ENCODE measurements around the gene KLHL22.

KLHL22 gene

GRCh38 chr22:20523086-20523983 is 27.7 kb upstream of the KLHL22 start:
- in situ Hi-C loops (cut with HindIII; ENCODE audit: low sequenced_read_pairs) = no loop called here

DNA sequence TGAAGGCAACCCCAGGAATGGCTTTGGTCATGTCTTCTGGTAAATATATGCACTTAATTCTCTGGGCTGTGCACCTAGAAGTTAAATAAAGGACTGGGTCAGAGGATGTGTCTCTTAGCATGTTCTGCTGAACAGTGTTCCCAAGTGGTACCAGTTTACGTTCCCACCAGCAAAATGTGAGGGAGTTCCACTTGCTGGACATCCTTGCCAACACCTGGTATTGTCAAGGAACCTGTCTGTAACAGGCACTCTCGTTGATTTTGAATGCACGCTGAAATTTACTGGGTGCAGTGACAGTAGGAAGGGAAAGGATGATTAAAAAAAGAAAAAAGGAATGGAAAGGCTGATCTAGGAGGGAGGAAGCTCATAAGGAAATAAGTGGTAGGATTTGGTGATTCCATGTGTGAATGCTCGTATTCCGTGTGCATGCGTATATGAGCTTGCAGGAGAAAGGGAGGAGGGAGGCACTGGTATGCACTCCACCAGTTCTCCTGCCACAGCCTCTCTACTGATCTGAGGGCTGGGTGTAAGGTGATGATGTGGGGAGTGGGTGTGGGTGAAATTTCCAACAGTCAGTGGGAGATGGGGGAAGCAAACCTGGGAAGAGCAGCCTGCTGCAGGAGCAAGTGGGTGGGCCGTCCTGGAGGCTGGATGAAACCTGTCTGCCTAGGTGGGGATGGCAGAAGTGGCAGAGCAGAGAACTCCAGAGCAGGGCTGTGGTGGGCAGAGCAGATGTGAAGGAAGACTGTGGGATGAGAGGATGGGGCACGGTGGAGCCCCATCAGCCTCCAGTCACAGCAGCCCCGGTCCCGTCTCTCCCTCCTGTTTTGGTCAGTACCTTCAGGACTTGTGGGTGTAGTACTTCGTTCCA is 26.8 kb upstream of the KLHL22 start:
- in situ Hi-C loops (cut with HindIII; ENCODE audit: low sequenced_read_pairs) = no loop called here
- TF ChIP-seq CTCF (IDR thresholded peaks at IDR 0.05; ENCODE audit: low read depth, low read length, missing control alignments) = no peak
- no peak for DNase-seq (ENCODE audit: low read depth)
- no peak overlapping the region for H3K4me3 ChIP-seq (ENCODE audit: low read depth, low read length)

More at GRCh38 chr22:20523086-20523983, 27.7 kb upstream of the KLHL22 start:
- H3K4me3 ChIP-seq (ENCODE audit: low read depth, low read length) = no peak overlapping the region
- DNase-seq (ENCODE audit: low read depth) = no peak
- no peak for TF ChIP-seq CTCF (IDR thresholded peaks at IDR 0.05; ENCODE audit: low read depth, low read length, missing control alignments)

DNA sequence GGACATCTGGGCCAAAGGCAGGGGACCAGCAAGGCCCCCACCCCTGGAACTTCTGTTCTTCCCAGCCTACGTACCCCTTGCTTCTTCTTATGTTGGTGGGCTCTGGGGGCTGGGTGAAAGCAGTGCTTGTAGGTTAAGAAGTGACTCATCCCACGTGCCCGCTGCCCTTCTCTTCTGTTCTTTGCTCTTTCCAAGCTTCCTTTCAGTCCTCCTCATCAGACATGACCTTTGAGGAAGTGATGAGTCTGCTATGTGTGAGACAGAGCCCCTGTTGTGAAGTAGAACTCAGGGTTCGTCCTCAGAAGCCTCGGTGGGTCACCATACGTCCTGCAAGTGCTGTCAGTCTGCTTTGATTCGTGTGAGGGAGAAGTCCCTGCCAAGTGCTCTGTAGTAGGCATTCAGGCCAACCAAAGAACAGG is 24.5 kb upstream of the KLHL22 start:
- no peak for DNase-seq (ENCODE audit: low read depth)
- in situ Hi-C loops (cut with HindIII; ENCODE audit: low sequenced_read_pairs) = no loop called here
- TF ChIP-seq CTCF (IDR thresholded peaks at IDR 0.05; ENCODE audit: low read depth, low read length, missing control alignments) = no peak
- no peak overlapping the region for H3K4me3 ChIP-seq (ENCODE audit: low read depth, low read length)

DNA sequence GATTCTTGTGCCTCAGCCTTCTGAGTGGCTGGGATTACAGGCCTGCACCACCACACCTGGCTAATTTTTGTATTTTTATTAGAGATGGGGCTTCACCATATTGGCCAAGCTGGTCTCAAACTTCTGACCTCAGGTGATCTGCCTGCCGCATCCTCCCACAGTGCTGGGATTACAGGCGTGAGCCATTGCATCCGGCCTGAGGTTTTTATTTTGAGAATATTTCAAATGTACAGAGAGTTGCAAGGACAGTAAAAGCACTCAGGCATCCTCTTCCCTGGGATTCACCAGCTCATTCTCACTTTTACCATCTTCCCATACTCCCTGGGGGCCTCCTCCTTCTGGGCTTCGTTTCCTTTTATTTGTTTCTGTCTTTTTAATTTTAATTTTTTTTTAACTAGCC is 24.0 kb upstream of the KLHL22 start:
- no peak for DNase-seq (ENCODE audit: low read depth)
- no peak overlapping the region for H3K4me3 ChIP-seq (ENCODE audit: low read depth, low read length)
- in situ Hi-C loops (cut with HindIII; ENCODE audit: low sequenced_read_pairs) = loop anchor here (5.0 kb wide), 1 partner anchor 33 kb away; no protein-coding TSS in a partner anchor
- TF ChIP-seq CTCF (IDR thresholded peaks at IDR 0.05; ENCODE audit: low read depth, low read length, missing control alignments) = no peak

GRCh38 chr22:20517841-20518592 is 22.4 kb upstream of the KLHL22 start:
- in situ Hi-C loops (cut with HindIII; ENCODE audit: low sequenced_read_pairs) = loop anchor here (5.0 kb wide), 1 partner anchor 34 kb away; no protein-coding TSS in a partner anchor

More at GRCh38 chr22:20517841-20518592, 22.4 kb upstream of the KLHL22 start:
- TF ChIP-seq CTCF (IDR thresholded peaks at IDR 0.05; ENCODE audit: low read depth, low read length, missing control alignments) = no peak
- DNase-seq (ENCODE audit: low read depth) = no peak
- H3K4me3 ChIP-seq (ENCODE audit: low read depth, low read length) = no peak overlapping the region
